Panc1 (cell line): ENCODE data around the gene EPS8L2.

Experiments used
- CTCF ChIP-seq: fragments of 450-650 bp; IDR thresholded peaks from 2 replicates; pipeline ENCODE4 v1.5.1; 2017; ENCODE audit warnings: mild to moderate bottlenecking
- POLR2AphosphoS5 ChIP-seq: IDR thresholded peaks from 2 replicates; pipeline ENCODE4 v1.6.1; 2012; ENCODE audit warnings: mild to moderate bottlenecking, low read depth, low read length, moderate library complexity

- no peak for TF ChIP-seq CTCF
- no peak for TF ChIP-seq POLR2AphosphoS5
Observed at GRCh38 chr11:761526-762108, 55.6 kb downstream of the EPS8L2 start.
